ENCODE results near the gene FABP7. TPM values are rescaled to one million over a fixed set of nuclear protein-coding genes. Genes with fewer than 3 reads are reported as not detected.

FABP7 gene
- total and polyA plus RNA-seq, 2 donors (not counting 1 experiment from before 2014, with no cell fraction given): not detected

DNA sequence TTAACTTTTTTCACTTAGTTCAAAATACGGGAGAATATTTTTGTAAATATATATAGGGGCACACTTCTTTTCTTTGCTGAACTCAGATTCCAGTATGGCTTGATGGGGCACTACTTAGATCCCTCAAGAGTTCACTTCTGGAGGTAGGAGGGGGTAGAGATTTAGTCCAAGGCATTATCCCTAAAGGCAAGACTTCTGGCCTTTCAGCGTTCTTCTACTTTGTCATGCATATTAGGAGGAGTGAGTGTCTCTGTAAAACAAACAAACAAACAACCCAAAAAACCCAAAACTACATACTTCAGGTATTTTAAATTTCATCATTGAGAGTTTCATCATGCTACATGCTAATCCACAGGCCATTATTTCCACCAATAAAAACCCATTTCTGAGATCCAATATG lies 41.6 kb downstream of the FABP7 start:
- H3K27me3 ChIP-seq (ENCODE audit: control insufficient read depth, insufficient read depth, low read length): no peaks in the 10 kb centered on the region
- DNase-seq (ENCODE audit: low read depth in 2 of 2): no peak
- H3K4me3 ChIP-seq (replicated peaks in 1 of 4; ENCODE audit: control extremely low read depth in 1 of 4, insufficient read depth in 1 of 4, low read depth in 3 of 4, low read length in 4 of 4): no peak overlapping the region
- no peaks in the 10 kb centered on the region for H3K9me3 ChIP-seq (ENCODE audit: control insufficient read depth, insufficient read depth, low read depth, low read length)
- no peak for TF ChIP-seq EZH2 (IDR thresholded peaks at IDR 0.05; ENCODE audit: low read length, missing control alignments)
- TF ChIP-seq, protein P1, sequence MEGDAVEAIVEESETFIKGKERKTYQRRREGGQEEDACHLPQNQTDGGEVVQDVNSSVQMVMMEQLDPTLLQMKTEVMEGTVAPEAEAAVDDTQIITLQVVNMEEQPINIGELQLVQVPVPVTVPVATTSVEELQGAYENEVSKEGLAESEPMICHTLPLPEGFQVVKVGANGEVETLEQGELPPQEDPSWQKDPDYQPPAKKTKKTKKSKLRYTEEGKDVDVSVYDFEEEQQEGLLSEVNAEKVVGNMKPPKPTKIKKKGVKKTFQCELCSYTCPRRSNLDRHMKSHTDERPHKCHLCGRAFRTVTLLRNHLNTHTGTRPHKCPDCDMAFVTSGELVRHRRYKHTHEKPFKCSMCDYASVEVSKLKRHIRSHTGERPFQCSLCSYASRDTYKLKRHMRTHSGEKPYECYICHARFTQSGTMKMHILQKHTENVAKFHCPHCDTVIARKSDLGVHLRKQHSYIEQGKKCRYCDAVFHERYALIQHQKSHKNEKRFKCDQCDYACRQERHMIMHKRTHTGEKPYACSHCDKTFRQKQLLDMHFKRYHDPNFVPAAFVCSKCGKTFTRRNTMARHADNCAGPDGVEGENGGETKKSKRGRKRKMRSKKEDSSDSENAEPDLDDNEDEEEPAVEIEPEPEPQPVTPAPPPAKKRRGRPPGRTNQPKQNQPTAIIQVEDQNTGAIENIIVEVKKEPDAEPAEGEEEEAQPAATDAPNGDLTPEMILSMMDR (conservative IDR thresholded peaks at IDR 0.05 in 1 of 2, IDR thresholded peaks at IDR 0.05 in 1 of 2; ENCODE audit: low read depth in 1 of 2, low read length in 2 of 2): no peak
- H3K4me2 ChIP-seq (ENCODE audit: extremely low read depth, insufficient read depth, low read length): no peak overlapping the region
- no peaks in the 10 kb centered on the region for H3K36me3 ChIP-seq (ENCODE audit: control insufficient read depth, insufficient read depth, low read length)
- no peak overlapping the region for H3K9ac ChIP-seq (ENCODE audit: insufficient read depth, low read length)
- no peaks in the 10 kb centered on the region for H3K4me1 ChIP-seq (ENCODE audit: control insufficient read depth, extremely low read depth, insufficient read depth, low read length)
- no peaks in the 10 kb centered on the region for H3K79me2 ChIP-seq (ENCODE audit: control insufficient read depth, insufficient read depth, low read length)
- no peaks in the 10 kb centered on the region for H4K20me1 ChIP-seq (ENCODE audit: control insufficient read depth, extremely low read depth, insufficient read depth, low read length)
- H2AFZ ChIP-seq (ENCODE audit: low read length): no peak overlapping the region
- no peak overlapping the region for H3K27ac ChIP-seq (ENCODE audit: insufficient read depth, low read length)

DNA sequence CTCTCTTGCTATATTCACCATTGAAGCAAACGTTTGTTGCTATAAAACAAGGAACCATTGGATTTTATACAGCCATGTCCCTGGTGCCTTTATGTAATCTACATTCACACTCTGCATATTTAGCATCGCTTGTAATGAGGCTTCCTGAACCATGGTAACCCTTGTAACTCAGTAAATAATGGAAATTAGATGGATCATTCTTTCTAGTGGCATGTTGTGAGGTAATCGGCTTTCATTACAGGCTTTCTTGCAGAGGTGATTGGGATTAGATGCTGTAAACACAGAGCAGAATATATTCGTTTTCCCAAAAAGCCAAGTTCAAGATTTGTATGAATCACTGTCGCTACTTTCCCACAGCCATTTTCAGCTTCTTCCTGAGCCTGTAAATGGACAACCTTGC lies 45.6 kb downstream of the FABP7 start:
- TF ChIP-seq, protein P1 (conservative IDR thresholded peaks at IDR 0.05 in 1 of 2, IDR thresholded peaks at IDR 0.05 in 1 of 2; ENCODE audit: low read depth in 1 of 2, low read length in 2 of 2): no peak
- TF ChIP-seq EZH2 (IDR thresholded peaks at IDR 0.05; ENCODE audit: low read length, missing control alignments): no peak
- Histone ChIP-seq H3K9ac (ENCODE audit: insufficient read depth, low read length) (no peak overlapping the region), H3K27ac (ENCODE audit: insufficient read depth, low read length) (no peak overlapping the region), H3K4me3 (replicated peaks in 1 of 4; ENCODE audit: control extremely low read depth in 1 of 4, insufficient read depth in 1 of 4, low read depth in 3 of 4, low read length in 4 of 4) (no peak overlapping the region), H3K4me1 (ENCODE audit: control insufficient read depth, extremely low read depth, insufficient read depth, low read length) (no peaks in the 10 kb centered on the region), H3K36me3 (ENCODE audit: control insufficient read depth, insufficient read depth, low read length) (no peaks in the 10 kb centered on the region), H3K4me2 (ENCODE audit: extremely low read depth, insufficient read depth, low read length) (no peak overlapping the region), H3K79me2 (ENCODE audit: control insufficient read depth, insufficient read depth, low read length) (no peaks in the 10 kb centered on the region), H3K9me3 (ENCODE audit: control insufficient read depth, insufficient read depth, low read depth, low read length) (no peaks in the 10 kb centered on the region), H2AFZ (ENCODE audit: low read length) (no peak overlapping the region), H4K20me1 (ENCODE audit: control insufficient read depth, extremely low read depth, insufficient read depth, low read length) (no peaks in the 10 kb centered on the region), H3K27me3 (ENCODE audit: control insufficient read depth, insufficient read depth, low read length) (no peaks in the 10 kb centered on the region)
- peak in 1 of 2 donors; percentile 10 for DNase-seq (ENCODE audit: low read depth in 2 of 2)

DNA sequence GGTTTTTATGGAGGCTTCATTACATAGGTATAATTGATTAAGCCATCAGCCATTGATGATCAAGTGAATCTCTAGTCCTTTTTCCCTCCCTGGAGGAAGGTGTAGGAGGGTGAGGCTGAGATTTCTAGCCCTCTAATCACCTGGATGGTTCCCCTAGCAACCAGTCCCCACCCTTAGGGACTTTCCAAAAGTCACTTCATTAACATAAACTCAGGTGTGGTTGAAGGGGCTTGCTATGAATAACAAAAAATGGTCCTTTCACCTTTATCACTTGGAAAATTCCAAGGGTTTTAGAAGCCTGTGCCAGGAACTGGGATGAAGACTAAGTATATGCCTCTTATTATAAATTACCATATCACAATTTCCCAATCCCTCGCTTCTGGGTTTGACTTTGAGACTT lies 49.9 kb downstream of the FABP7 start:
- no peak overlapping the region for H3K4me3 ChIP-seq (replicated peaks in 1 of 4; ENCODE audit: control extremely low read depth in 1 of 4, insufficient read depth in 1 of 4, low read depth in 3 of 4, low read length in 4 of 4)
- H3K4me2 ChIP-seq (ENCODE audit: extremely low read depth, insufficient read depth, low read length): no peak overlapping the region
- no peaks in the 10 kb centered on the region for H3K9me3 ChIP-seq (ENCODE audit: control insufficient read depth, insufficient read depth, low read depth, low read length)
- no peaks in the 10 kb centered on the region for H4K20me1 ChIP-seq (ENCODE audit: control insufficient read depth, extremely low read depth, insufficient read depth, low read length)
- H3K4me1 ChIP-seq (ENCODE audit: control insufficient read depth, extremely low read depth, insufficient read depth, low read length): no peaks in the 10 kb centered on the region
- H3K9ac ChIP-seq (ENCODE audit: insufficient read depth, low read length): no peak overlapping the region
- H3K27ac ChIP-seq (ENCODE audit: insufficient read depth, low read length): no peak overlapping the region
- no peak overlapping the region for H2AFZ ChIP-seq (ENCODE audit: low read length)
- no peaks in the 10 kb centered on the region for H3K36me3 ChIP-seq (ENCODE audit: control insufficient read depth, insufficient read depth, low read length)
- no peaks in the 10 kb centered on the region for H3K79me2 ChIP-seq (ENCODE audit: control insufficient read depth, insufficient read depth, low read length)
- peaks cover 3% of the 10 kb centered on the region for H3K27me3 ChIP-seq (ENCODE audit: control insufficient read depth, insufficient read depth, low read length)
- DNase-seq (ENCODE audit: low read depth in 2 of 2): no peak
- TF ChIP-seq, protein P1 (conservative IDR thresholded peaks at IDR 0.05 in 1 of 2, IDR thresholded peaks at IDR 0.05 in 1 of 2; ENCODE audit: low read depth in 1 of 2, low read length in 2 of 2): no peak
- TF ChIP-seq EZH2 (IDR thresholded peaks at IDR 0.05; ENCODE audit: low read length, missing control alignments): no peak

Measured in fibroblast of lung (primary cell).